Measurements from ENCODE around the gene NDRG4.

- TF ChIP-seq, protein P1, sequence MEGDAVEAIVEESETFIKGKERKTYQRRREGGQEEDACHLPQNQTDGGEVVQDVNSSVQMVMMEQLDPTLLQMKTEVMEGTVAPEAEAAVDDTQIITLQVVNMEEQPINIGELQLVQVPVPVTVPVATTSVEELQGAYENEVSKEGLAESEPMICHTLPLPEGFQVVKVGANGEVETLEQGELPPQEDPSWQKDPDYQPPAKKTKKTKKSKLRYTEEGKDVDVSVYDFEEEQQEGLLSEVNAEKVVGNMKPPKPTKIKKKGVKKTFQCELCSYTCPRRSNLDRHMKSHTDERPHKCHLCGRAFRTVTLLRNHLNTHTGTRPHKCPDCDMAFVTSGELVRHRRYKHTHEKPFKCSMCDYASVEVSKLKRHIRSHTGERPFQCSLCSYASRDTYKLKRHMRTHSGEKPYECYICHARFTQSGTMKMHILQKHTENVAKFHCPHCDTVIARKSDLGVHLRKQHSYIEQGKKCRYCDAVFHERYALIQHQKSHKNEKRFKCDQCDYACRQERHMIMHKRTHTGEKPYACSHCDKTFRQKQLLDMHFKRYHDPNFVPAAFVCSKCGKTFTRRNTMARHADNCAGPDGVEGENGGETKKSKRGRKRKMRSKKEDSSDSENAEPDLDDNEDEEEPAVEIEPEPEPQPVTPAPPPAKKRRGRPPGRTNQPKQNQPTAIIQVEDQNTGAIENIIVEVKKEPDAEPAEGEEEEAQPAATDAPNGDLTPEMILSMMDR (IDR thresholded peaks at IDR 0.05): no peak
- TF ChIP-seq POLR2A (IDR thresholded peaks at IDR 0.05): no peak
Observed at GRCh38 chr16:58493756-58494431, 6.0 kb upstream of the NDRG4 start.

Data from ovary (tissue), 3 donors.